ENCODE measurements around the gene OTOP3. TPM values are rescaled to one million over a fixed set of nuclear protein-coding genes. Genes with fewer than 3 reads are reported as not detected.

Gene OTOP3
- total and polyA plus RNA-seq, 2 donors (not counting 1 experiment from before 2014, with no cell fraction given) = not detected

DNA sequence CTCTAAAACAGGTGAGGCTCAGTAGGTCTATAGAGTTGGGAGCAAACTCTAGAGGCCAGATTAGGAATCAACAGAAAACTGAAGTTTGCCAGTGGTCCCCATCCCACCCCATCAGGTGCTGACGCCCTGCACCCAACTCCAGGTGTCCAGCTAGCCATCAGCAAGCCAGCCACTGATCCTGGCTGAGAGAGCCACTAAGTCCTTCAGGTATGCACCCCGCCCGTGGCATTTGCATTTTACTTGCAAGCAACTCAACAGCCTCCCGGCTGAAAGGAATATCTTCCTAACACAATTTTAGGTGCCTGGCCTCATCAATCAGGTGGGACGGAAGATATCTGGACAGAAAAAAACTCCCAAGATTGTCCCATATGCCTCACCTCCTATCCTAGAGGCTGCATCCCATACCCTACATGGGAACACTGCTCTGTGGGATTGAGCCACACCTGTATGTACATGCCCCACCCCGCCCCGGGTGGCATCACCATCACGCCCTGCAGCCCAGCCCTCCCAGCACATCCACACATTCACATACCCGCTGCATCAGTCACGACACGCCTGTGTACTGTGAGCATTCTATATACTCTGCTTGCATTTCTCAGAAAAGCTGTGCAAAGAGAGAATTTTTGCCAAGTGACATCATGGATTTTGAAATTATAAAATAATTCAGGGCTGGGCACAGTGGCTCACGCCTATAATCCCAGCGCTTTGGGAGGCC lies 8.3 kb downstream of the OTOP3 start:
- no peaks in the 10 kb centered on the region for H3K4me1 ChIP-seq (ENCODE audit: control insufficient read depth, extremely low read depth, insufficient read depth, low read length)
- H3K4me3 ChIP-seq (replicated peaks in 1 of 4; ENCODE audit: control extremely low read depth in 1 of 4, insufficient read depth in 1 of 4, low read depth in 3 of 4, low read length in 4 of 4) = no peak overlapping the region
- H3K9ac ChIP-seq (ENCODE audit: insufficient read depth, low read length) = no peak overlapping the region
- H3K9me3 ChIP-seq (ENCODE audit: control insufficient read depth, insufficient read depth, low read depth, low read length) = no peaks in the 10 kb centered on the region
- TF ChIP-seq EZH2 (IDR thresholded peaks at IDR 0.05; ENCODE audit: low read length, missing control alignments) = no peak
- TF ChIP-seq, protein P1, sequence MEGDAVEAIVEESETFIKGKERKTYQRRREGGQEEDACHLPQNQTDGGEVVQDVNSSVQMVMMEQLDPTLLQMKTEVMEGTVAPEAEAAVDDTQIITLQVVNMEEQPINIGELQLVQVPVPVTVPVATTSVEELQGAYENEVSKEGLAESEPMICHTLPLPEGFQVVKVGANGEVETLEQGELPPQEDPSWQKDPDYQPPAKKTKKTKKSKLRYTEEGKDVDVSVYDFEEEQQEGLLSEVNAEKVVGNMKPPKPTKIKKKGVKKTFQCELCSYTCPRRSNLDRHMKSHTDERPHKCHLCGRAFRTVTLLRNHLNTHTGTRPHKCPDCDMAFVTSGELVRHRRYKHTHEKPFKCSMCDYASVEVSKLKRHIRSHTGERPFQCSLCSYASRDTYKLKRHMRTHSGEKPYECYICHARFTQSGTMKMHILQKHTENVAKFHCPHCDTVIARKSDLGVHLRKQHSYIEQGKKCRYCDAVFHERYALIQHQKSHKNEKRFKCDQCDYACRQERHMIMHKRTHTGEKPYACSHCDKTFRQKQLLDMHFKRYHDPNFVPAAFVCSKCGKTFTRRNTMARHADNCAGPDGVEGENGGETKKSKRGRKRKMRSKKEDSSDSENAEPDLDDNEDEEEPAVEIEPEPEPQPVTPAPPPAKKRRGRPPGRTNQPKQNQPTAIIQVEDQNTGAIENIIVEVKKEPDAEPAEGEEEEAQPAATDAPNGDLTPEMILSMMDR (conservative IDR thresholded peaks at IDR 0.05 in 1 of 2, IDR thresholded peaks at IDR 0.05 in 1 of 2; ENCODE audit: low read depth in 1 of 2, low read length in 2 of 2) = no peak
- no peaks in the 10 kb centered on the region for H4K20me1 ChIP-seq (ENCODE audit: control insufficient read depth, extremely low read depth, insufficient read depth, low read length)
- no peak overlapping the region for H3K27ac ChIP-seq (ENCODE audit: insufficient read depth, low read length)
- no peak overlapping the region for H3K4me2 ChIP-seq (ENCODE audit: extremely low read depth, insufficient read depth, low read length)
- no peak overlapping the region for H2AFZ ChIP-seq (ENCODE audit: low read length)
- peaks cover 17% of the 10 kb centered on the region for H3K27me3 ChIP-seq (ENCODE audit: control insufficient read depth, insufficient read depth, low read length)
- no peaks in the 10 kb centered on the region for H3K36me3 ChIP-seq (ENCODE audit: control insufficient read depth, insufficient read depth, low read length)
- DNase-seq (ENCODE audit: low read depth in 2 of 2) = no peak
- no peaks in the 10 kb centered on the region for H3K79me2 ChIP-seq (ENCODE audit: control insufficient read depth, insufficient read depth, low read length)

- Histone ChIP-seq H3K36me3 (ENCODE audit: control insufficient read depth, insufficient read depth, low read length) (no peaks in the 10 kb centered on the region), H3K4me2 (ENCODE audit: extremely low read depth, insufficient read depth, low read length) (no peak overlapping the region), H3K79me2 (ENCODE audit: control insufficient read depth, insufficient read depth, low read length) (no peaks in the 10 kb centered on the region), H3K9me3 (ENCODE audit: control insufficient read depth, insufficient read depth, low read depth, low read length) (no peaks in the 10 kb centered on the region), H3K4me1 (ENCODE audit: control insufficient read depth, extremely low read depth, insufficient read depth, low read length) (no peaks in the 10 kb centered on the region), H3K27ac (ENCODE audit: insufficient read depth, low read length) (no peak overlapping the region), H3K27me3 (ENCODE audit: control insufficient read depth, insufficient read depth, low read length) (peaks cover 15% of the 10 kb centered on the region), H2AFZ (ENCODE audit: low read length) (no peak overlapping the region), H4K20me1 (ENCODE audit: control insufficient read depth, extremely low read depth, insufficient read depth, low read length) (no peaks in the 10 kb centered on the region), H3K9ac (ENCODE audit: insufficient read depth, low read length) (no peak overlapping the region), H3K4me3 (replicated peaks in 1 of 4; ENCODE audit: control extremely low read depth in 1 of 4, insufficient read depth in 1 of 4, low read depth in 3 of 4, low read length in 4 of 4) (no peak overlapping the region)
- DNase-seq (ENCODE audit: low read depth in 2 of 2) = no peak
- TF ChIP-seq, protein P1 (conservative IDR thresholded peaks at IDR 0.05 in 1 of 2, IDR thresholded peaks at IDR 0.05 in 1 of 2; ENCODE audit: low read depth in 1 of 2, low read length in 2 of 2) = no peak
- TF ChIP-seq EZH2 (IDR thresholded peaks at IDR 0.05; ENCODE audit: low read length, missing control alignments) = no peak
Measured at GRCh38 chr17:74945543-74945942, 9.8 kb downstream of the OTOP3 start.

DNA sequence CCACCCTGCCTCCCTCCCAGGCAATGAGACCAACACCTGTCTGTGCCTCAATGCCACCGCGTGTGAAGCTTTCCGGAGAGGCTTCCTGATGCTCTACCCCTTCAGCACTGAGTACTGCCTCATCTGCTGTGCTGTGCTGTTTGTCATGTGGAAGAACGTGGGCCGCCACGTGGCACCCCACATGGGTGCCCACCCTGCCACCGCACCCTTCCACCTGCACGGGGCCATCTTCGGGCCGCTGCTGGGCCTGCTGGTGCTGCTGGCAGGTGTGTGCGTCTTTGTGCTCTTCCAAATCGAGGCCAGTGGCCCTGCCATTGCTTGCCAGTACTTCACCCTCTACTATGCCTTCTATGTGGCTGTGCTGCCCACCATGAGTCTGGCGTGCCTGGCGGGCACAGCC lies 10.9 kb downstream of the OTOP3 start:
- DNase-seq (ENCODE audit: low read depth in 2 of 2) = no peak

More for the DNA sequence above, 10.9 kb downstream of the OTOP3 start:
- Histone ChIP-seq H3K9ac (ENCODE audit: insufficient read depth, low read length) (no peak overlapping the region), H3K9me3 (ENCODE audit: control insufficient read depth, insufficient read depth, low read depth, low read length) (no peaks in the 10 kb centered on the region), H3K27me3 (ENCODE audit: control insufficient read depth, insufficient read depth, low read length) (peaks cover 17% of the 10 kb centered on the region), H3K4me2 (ENCODE audit: extremely low read depth, insufficient read depth, low read length) (no peak overlapping the region), H3K4me1 (ENCODE audit: control insufficient read depth, extremely low read depth, insufficient read depth, low read length) (no peaks in the 10 kb centered on the region), H3K4me3 (replicated peaks in 1 of 4; ENCODE audit: control extremely low read depth in 1 of 4, insufficient read depth in 1 of 4, low read depth in 3 of 4, low read length in 4 of 4) (no peak overlapping the region), H3K36me3 (ENCODE audit: control insufficient read depth, insufficient read depth, low read length) (no peaks in the 10 kb centered on the region), H2AFZ (ENCODE audit: low read length) (no peak overlapping the region), H3K79me2 (ENCODE audit: control insufficient read depth, insufficient read depth, low read length) (no peaks in the 10 kb centered on the region), H3K27ac (ENCODE audit: insufficient read depth, low read length) (no peak overlapping the region), H4K20me1 (ENCODE audit: control insufficient read depth, extremely low read depth, insufficient read depth, low read length) (no peaks in the 10 kb centered on the region)
- TF ChIP-seq EZH2 (IDR thresholded peaks at IDR 0.05; ENCODE audit: low read length, missing control alignments) = no peak
- TF ChIP-seq, protein P1 (conservative IDR thresholded peaks at IDR 0.05 in 1 of 2, IDR thresholded peaks at IDR 0.05 in 1 of 2; ENCODE audit: low read depth in 1 of 2, low read length in 2 of 2) = no peak
